ENCODE data around the gene DHCR7.

The DHCR7 gene

DNA sequence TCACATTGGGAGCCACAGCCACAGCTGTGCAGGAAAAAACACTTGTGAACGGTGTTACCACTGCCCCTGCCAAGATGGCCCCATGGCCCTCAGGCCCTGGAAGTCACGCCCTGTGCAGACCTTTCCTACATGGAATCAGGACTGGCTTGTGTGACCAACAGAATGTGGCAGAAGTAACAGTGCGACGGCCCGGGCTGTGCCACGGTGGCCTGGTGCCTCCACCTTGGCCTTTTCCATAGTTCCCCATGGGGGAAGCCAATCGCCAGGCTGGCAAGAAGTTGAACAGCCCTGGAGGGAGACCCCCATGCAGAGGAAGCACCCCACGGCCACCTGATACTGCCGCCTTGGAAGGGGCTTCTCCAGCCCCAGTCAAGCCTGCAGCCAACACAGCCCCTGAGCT is 48.0 kb downstream of the DHCR7 start:
- TF ChIP-seq, protein P1, sequence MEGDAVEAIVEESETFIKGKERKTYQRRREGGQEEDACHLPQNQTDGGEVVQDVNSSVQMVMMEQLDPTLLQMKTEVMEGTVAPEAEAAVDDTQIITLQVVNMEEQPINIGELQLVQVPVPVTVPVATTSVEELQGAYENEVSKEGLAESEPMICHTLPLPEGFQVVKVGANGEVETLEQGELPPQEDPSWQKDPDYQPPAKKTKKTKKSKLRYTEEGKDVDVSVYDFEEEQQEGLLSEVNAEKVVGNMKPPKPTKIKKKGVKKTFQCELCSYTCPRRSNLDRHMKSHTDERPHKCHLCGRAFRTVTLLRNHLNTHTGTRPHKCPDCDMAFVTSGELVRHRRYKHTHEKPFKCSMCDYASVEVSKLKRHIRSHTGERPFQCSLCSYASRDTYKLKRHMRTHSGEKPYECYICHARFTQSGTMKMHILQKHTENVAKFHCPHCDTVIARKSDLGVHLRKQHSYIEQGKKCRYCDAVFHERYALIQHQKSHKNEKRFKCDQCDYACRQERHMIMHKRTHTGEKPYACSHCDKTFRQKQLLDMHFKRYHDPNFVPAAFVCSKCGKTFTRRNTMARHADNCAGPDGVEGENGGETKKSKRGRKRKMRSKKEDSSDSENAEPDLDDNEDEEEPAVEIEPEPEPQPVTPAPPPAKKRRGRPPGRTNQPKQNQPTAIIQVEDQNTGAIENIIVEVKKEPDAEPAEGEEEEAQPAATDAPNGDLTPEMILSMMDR (conservative IDR thresholded peaks at IDR 0.05; ENCODE audit: low read depth): no peak
- no peak overlapping the region for H3K27ac ChIP-seq
- ChIA-PET POLR2A (ENCODE audit: low non-redundant PET) (no interaction called here), CTCF (interaction anchor here (0.6 kb wide), 1 partner anchor 935 kb away, joined by 3 read pairs; no protein-coding TSS in a partner anchor)
- DNase-seq (ENCODE audit: low spot score): no peak

DNA sequence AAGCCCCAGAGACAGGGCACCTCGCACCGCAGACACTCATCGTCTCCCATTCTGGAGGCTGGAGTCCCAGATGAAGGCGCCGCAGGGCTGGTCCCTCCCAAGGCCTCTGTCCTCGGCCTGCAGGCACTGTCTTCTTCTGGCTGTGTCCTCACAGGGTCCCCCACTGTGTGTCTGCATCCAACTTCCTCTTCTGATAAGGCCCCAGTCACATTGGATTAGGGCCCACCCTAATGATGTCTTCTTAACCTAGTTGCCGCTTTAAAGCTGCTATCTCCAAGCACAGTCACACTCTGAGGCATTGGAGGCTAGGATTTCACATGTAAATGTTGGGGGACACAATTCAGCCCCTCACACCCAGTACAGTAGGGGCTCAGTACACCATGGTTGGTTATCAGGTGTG is 48.9 kb downstream of the DHCR7 start:
- ChIA-PET CTCF (no interaction called here), POLR2A (ENCODE audit: low non-redundant PET) (no interaction called here)
- H3K27ac ChIP-seq: no peak overlapping the region
- TF ChIP-seq, protein P1 (conservative IDR thresholded peaks at IDR 0.05; ENCODE audit: low read depth): no peak
- no peak for DNase-seq (ENCODE audit: low spot score)

DNA sequence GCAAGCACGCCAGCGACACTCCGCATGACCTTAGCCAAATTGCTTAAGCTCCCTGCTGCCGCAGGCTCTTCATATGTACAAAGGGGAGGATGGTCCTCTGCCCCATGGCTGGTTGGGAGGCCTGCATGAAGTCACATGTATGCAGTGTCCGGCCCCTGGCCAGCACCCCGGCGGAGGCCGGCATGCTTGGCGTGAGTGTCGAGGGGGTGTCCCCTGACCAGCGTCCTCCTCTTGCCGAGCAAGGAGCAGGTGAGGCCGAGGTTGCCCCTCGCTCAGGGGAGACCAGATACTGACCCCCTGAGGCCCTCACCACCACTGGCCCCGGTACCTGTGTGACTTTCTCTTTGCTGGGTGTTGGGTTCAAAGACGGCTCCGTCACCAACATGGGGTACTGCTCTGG is 50.2 kb downstream of the DHCR7 start:
- TF ChIP-seq, protein P1 (conservative IDR thresholded peaks at IDR 0.05; ENCODE audit: low read depth): no peak
- no peak overlapping the region for H3K27ac ChIP-seq
- ChIA-PET POLR2A (ENCODE audit: low non-redundant PET) (no interaction called here), CTCF (no interaction called here)
- no peak for DNase-seq (ENCODE audit: low spot score)

DNA sequence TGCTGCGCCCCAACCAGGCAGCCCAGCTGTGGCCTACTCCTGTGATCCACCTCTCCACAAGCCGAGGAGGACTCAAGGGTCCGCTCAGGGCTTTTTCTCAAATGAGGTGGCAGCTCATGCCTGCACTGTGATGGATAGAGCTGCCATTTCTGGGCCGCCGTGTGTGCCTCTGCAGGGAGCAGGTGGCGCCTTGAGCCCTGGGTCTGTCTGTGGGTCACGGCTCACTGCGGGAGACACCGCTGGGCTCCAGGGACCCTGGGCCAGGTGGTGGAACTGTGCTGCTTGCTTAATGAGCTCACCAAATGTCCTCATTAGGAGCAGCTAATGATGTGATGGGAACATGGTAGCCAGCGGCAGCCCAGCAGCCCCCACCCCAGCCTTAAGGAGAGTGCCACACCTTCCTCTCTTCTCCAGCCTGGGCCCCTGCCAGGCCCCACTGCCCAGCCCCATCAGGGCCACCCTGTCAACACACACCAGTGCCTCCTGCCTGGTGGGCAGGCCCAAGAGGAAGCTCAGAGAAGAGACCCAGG is 50.8 kb downstream of the DHCR7 start:
- DNase-seq (ENCODE audit: low spot score): no peak
- TF ChIP-seq, protein P1 (conservative IDR thresholded peaks at IDR 0.05; ENCODE audit: low read depth): no peak
- H3K27ac ChIP-seq: no peak overlapping the region
- CTCF ChIA-PET: no interaction called here
- POLR2A ChIA-PET (ENCODE audit: low non-redundant PET): no interaction called here

DNA sequence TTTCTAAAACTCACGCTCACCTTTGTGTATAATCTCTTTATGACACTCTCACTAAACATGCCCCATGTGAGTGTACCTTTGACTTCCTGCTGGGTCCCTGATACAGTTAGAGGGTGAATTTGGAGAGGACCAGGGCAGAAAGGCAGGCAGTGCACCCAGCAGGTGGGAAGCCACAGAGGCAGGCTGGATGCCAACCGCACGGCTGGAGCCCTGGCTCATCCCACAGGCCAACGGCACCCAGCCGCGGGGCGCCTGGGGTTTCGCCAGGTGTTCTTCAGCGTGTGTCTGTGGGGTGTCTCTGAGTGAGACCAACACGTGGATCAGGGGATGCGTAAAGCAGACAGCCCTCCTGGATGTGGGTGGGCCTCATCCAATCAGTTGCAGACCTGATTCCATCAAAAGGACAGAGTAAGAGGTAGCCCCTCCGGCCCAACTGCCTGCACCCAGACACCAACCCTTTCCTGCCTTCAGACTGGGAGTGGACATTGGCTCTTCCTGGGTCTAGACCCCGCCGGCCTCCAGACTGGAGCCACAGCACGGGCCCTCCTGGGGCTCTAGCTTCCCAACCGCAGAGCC is 51.6 kb downstream of the DHCR7 start:
- ChIA-PET POLR2A (ENCODE audit: low non-redundant PET) (no interaction called here), CTCF (no interaction called here)
- DNase-seq (ENCODE audit: low spot score): no peak
- TF ChIP-seq, protein P1 (conservative IDR thresholded peaks at IDR 0.05; ENCODE audit: low read depth): no peak
- no peak overlapping the region for H3K27ac ChIP-seq

DNA sequence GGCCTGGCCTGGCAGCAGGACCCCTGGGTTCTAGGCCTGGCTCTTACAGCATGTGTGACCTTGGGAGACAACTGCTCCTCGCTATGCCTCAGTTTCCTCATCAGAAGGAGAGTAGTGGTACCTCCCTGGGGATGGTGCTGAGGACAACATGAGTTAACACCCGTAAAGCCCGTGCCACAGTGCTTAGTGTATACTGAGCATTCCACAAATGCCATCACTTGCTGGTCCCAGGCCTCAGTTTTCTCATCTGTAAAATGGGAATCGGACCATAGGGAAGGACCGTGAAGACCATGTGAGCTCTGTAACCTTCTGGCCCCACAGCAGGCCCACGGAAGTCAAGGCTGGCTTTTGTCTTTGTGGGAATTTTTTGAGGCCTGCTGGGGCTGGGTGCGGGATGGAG is 52.4 kb downstream of the DHCR7 start:
- CTCF ChIA-PET: no interaction called here
- TF ChIP-seq, protein P1 (conservative IDR thresholded peaks at IDR 0.05; ENCODE audit: low read depth): no peak
- H3K27ac ChIP-seq: no peak overlapping the region
- POLR2A ChIA-PET (ENCODE audit: low non-redundant PET): no interaction called here
- DNase-seq (ENCODE audit: low spot score): no peak

DNA sequence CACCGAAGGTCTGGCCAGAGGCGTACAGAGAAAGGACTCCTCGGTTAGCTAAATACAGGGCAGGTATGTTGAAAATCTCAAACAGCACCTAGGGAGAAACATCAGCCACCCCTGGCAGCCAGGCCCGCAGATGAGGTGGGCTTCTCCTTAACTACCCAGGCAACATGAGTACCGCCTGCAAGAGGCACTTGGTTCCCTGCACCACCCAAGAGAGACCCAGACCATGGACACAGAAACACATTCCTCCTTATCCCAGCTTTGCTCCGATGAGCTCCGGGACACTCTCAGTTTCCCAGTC is 53.0 kb downstream of the DHCR7 start:
- H3K27ac ChIP-seq: no peak overlapping the region
- POLR2A ChIA-PET (ENCODE audit: low non-redundant PET): no interaction called here
- CTCF ChIA-PET: no interaction called here
- TF ChIP-seq, protein P1 (conservative IDR thresholded peaks at IDR 0.05; ENCODE audit: low read depth): no peak
- DNase-seq (ENCODE audit: low spot score): no peak
